HepG2 (cell line): ENCODE data around the gene RASIP1. TPM values are rescaled to one million over a fixed set of nuclear protein-coding genes. Genes with fewer than 3 reads are reported as not detected.

Experiments
- AHR ChIP-seq: IDR thresholded peaks from 2 replicates; pipeline ENCODE4 v1.6.1; 2018; ENCODE audit warnings: missing genetic modification reagents, missing compliant biosample characterization
- ESRRA ChIP-seq: sonication (generic); formaldehyde crosslinking; IDR thresholded peaks from 2 replicates; pipeline ENCODE4 v1.5.1; 2020; ENCODE audit warnings: mild to moderate bottlenecking, low read depth, missing genetic modification reagents
- FOXJ3 ChIP-seq: sonication (generic); formaldehyde crosslinking; IDR thresholded peaks from 2 replicates; pipeline ENCODE4 v1.4.0; 2020; ENCODE audit warnings: missing genetic modification reagents, mild to moderate bottlenecking, borderline replicate concordance
- FOXM1 ChIP-seq: sonication (generic); formaldehyde crosslinking; IDR thresholded peaks from 2 replicates; pipeline ENCODE4 v1.5.0; 2020; ENCODE audit warnings: missing genetic modification reagents
- HOXA5 ChIP-seq: sonication (generic); formaldehyde crosslinking; IDR thresholded peaks from 2 replicates; pipeline ENCODE4 v1.4.0; 2020; ENCODE audit warnings: missing genetic modification reagents
- IKZF4 ChIP-seq: sonication (generic); formaldehyde crosslinking; IDR thresholded peaks from 2 replicates; pipeline ENCODE4 v1.5.1; 2020; ENCODE audit warnings: borderline replicate concordance, mild to moderate bottlenecking, low read depth, missing genetic modification reagents; ENCODE audit errors: not compliant biosample characterization
- MAZ ChIP-seq, 2 experiments: sonication (generic) in 1 of 2; formaldehyde crosslinking in 1 of 2; IDR thresholded peaks; 2 replicates each; pipeline versions ENCODE4 v1.5.0 to v1.6.1; 2012 to 2020; ENCODE audit warnings: low read depth in 2 of 2, mild to moderate bottlenecking in 2 of 2, borderline replicate concordance in 1 of 2, improper control_type of control experiment in 1 of 2, low read length in 1 of 2, missing genetic modification reagents in 1 of 2, moderate library complexity in 1 of 2
- PHF20 ChIP-seq: sonication (generic); formaldehyde crosslinking; IDR thresholded peaks from 2 replicates; pipeline ENCODE4 v1.5.0; 2020; ENCODE audit warnings: mild to moderate bottlenecking, missing genetic modification reagents
- PHF8 ChIP-seq: sonication (generic); formaldehyde crosslinking; IDR thresholded peaks from 2 replicates; pipeline ENCODE4 v1.5.0; 2020; ENCODE audit warnings: missing genetic modification reagents
- TEAD2 ChIP-seq: sonication (generic); formaldehyde crosslinking; IDR thresholded peaks from 2 replicates; pipeline ENCODE4 v1.9.0; 2021; ENCODE audit warnings: missing genetic modification reagents
- ZNF264 ChIP-seq: sonication (generic); formaldehyde crosslinking; IDR thresholded peaks from 2 replicates; pipeline ENCODE4 v1.4.0; 2020; ENCODE audit warnings: missing genetic modification reagents
- ZNF30 ChIP-seq: sonication (generic); formaldehyde crosslinking; IDR thresholded peaks from 2 replicates; pipeline ENCODE4 v1.5.0; 2020; ENCODE audit warnings: mild to moderate bottlenecking, missing genetic modification reagents
- ZNF354B ChIP-seq: sonication (generic); formaldehyde crosslinking; IDR thresholded peaks from 2 replicates; pipeline ENCODE4 v1.8.0; 2022; ENCODE audit warnings: mild to moderate bottlenecking, missing genetic modification reagents
- ZNF564 ChIP-seq: sonication (generic); formaldehyde crosslinking; IDR thresholded peaks from 2 replicates; pipeline ENCODE4 v1.8.1; 2023; ENCODE audit warnings: mild to moderate bottlenecking, missing genetic modification reagents
- ZNF567 ChIP-seq: sonication (generic); formaldehyde crosslinking; IDR thresholded peaks from 2 replicates; pipeline ENCODE4 v1.8.1; 2023; ENCODE audit warnings: mild to moderate bottlenecking, missing genetic modification reagents, borderline replicate concordance
- ZNF790 ChIP-seq: sonication (generic); formaldehyde crosslinking; IDR thresholded peaks from 2 replicates; pipeline ENCODE4 v1.8.0; 2022; ENCODE audit warnings: missing genetic modification reagents, mild to moderate bottlenecking, borderline replicate concordance
- ZZZ3 ChIP-seq: sonication (generic); formaldehyde crosslinking; IDR thresholded peaks from 2 replicates; pipeline ENCODE4 v1.4.0; 2020; ENCODE audit warnings: missing genetic modification reagents, mild to moderate bottlenecking, borderline replicate concordance
- polyA plus RNA-seq, 8 experiments: library from polyadenylated mRNA; depleted of rRNA in 3 of 8; stranded (reverse) in 7 of 8; unstranded in 1 of 8; fragments of >200 nt; fragmentation: Illumina TruSeq in 4 of 8; extraction: Trizol in 4 of 8; gene quantifications; 2 replicates each; pipeline versions ENCODE4 v1.2.1 to v1.2.3, GENCODE V29; 2011 to 2016; ENCODE audit warnings: low read depth in 4 of 8, missing spikeins in 1 of 8, mixed read lengths in 1 of 8; ENCODE audit not compliant: insufficient read depth in 1 of 8
- total RNA-seq, 5 experiments: library from RNA; depleted of rRNA; stranded (reverse); fragments of >200 nt; fragmentation: Illumina TruSeq; extraction: Trizol; gene quantifications; 2 replicates each; pipeline ENCODE4 v1.2.3, GENCODE V29; 2016; ENCODE audit warnings: low read depth in 1 of 5
- TF ChIP-seq, protein P1 (sequence below): sonication (generic); formaldehyde crosslinking; IDR thresholded peaks from 2 replicates; pipeline ENCODE4 v1.4.0; 2020; ENCODE audit warnings: missing genetic modification reagents, borderline replicate concordance
- TF ChIP-seq, protein P2 (sequence below): sonication (generic); formaldehyde crosslinking; conservative IDR thresholded peaks from 2 replicates; pipeline ENCODE4 v1.4.0; 2020; ENCODE audit warnings: missing genetic modification reagents
- TF ChIP-seq, protein P3 (sequence below): IDR thresholded peaks from 2 replicates; pipeline ENCODE4 v1.6.1; 2016; ENCODE audit warnings: mild to moderate bottlenecking
- TF ChIP-seq, protein P4 (sequence below): sonication (generic); formaldehyde crosslinking; conservative IDR thresholded peaks from 2 replicates; pipeline ENCODE4 v1.8.0; 2022; ENCODE audit warnings: mild to moderate bottlenecking, moderate library complexity, missing genetic modification reagents

The RASIP1 gene
- total and polyA plus RNA-seq, 2 of the 13 experiments (the other 11 are each of a cell fraction or from before 2014, with no cell fraction given): 0.44 to 0.58 TPM

DNA sequence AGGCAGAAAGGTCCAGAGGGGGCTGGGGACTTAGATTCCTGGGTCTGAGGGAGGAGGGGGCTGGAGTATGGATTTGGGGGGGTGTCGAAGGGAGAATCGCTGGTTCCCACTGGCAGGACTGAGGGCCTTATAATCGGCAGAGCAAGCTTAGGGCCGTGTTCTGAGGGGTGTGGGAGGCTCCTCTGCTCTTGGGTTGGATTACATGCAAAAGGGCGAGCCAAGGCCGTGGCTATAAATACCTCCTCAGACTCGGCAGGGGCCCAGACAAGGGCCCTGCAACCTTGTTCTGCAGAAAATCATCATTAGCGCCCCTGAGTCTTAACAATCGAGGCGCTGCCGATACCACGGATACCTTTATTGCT lies 20.2 kb downstream of the RASIP1 start (continued):
- TF ChIP-seq ZNF354B: no peak
- TF ChIP-seq ZNF567 (CRISPR knock-in tag): no peak
- no peak for TF ChIP-seq ZNF30 (CRISPR knock-in tag)
- TF ChIP-seq HOXA5 (CRISPR knock-in tag): peak; percentile 17; the same call in 1 of the 2 replicates
- TF ChIP-seq IKZF4 (CRISPR knock-in tag): peak; percentile 22
- no peak for TF ChIP-seq AHR (CRISPR knock-in tag)
- TF ChIP-seq FOXJ3: no peak
- TF ChIP-seq FOXM1: no peak
- no peak for TF ChIP-seq ZZZ3 (CRISPR knock-in tag)
- TF ChIP-seq TEAD2 (CRISPR knock-in tag): no peak
- TF ChIP-seq ZNF564 (CRISPR knock-in tag): 0 out of 2 replicates have a peak, but pooled peaks have one; percentile 4
- TF ChIP-seq MAZ (IDR thresholded peaks at IDR 0.05; ENCODE audit: borderline replicate concordance, low read depth, low read length): no peak
- 0 out of 2 replicates have a peak, but pooled peaks have one; percentile 57 for TF ChIP-seq MAZ (CRISPR knock-in tag; IDR thresholded peaks at IDR 0.05; ENCODE audit: low read depth)
- no peak for TF ChIP-seq ESRRA (CRISPR knock-in tag)
- TF ChIP-seq PHF20 (CRISPR knock-in tag): no peak
- TF ChIP-seq, protein P1, sequence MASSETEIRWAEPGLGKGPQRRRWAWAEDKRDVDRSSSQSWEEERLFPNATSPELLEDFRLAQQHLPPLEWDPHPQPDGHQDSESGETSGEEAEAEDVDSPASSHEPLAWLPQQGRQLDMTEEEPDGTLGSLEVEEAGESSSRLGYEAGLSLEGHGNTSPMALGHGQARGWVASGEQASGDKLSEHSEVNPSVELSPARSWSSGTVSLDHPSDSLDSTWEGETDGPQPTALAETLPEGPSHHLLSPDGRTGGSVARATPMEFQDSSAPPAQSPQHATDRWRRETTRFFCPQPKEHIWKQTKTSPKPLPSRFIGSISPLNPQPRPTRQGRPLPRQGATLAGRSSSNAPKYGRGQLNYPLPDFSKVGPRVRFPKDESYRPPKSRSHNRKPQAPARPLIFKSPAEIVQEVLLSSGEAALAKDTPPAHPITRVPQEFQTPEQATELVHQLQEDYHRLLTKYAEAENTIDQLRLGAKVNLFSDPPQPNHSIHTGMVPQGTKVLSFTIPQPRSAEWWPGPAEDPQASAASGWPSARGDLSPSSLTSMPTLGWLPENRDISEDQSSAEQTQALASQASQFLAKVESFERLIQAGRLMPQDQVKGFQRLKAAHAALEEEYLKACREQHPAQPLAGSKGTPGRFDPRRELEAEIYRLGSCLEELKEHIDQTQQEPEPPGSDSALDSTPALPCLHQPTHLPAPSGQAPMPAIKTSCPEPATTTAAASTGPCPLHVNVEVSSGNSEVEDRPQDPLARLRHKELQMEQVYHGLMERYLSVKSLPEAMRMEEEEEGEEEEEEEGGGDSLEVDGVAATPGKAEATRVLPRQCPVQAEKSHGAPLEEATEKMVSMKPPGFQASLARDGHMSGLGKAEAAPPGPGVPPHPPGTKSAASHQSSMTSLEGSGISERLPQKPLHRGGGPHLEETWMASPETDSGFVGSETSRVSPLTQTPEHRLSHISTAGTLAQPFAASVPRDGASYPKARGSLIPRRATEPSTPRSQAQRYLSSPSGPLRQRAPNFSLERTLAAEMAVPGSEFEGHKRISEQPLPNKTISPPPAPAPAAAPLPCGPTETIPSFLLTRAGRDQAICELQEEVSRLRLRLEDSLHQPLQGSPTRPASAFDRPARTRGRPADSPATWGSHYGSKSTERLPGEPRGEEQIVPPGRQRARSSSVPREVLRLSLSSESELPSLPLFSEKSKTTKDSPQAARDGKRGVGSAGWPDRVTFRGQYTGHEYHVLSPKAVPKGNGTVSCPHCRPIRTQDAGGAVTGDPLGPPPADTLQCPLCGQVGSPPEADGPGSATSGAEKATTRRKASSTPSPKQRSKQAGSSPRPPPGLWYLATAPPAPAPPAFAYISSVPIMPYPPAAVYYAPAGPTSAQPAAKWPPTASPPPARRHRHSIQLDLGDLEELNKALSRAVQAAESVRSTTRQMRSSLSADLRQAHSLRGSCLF: 0 out of 2 replicates have a peak, but pooled peaks have one; percentile 18
- TF ChIP-seq, protein P2, sequence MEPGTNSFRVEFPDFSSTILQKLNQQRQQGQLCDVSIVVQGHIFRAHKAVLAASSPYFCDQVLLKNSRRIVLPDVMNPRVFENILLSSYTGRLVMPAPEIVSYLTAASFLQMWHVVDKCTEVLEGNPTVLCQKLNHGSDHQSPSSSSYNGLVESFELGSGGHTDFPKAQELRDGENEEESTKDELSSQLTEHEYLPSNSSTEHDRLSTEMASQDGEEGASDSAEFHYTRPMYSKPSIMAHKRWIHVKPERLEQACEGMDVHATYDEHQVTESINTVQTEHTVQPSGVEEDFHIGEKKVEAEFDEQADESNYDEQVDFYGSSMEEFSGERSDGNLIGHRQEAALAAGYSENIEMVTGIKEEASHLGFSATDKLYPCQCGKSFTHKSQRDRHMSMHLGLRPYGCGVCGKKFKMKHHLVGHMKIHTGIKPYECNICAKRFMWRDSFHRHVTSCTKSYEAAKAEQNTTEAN (CRISPR knock-in tag): 0 out of 2 replicates have a peak, but pooled peaks have one; percentile 57
- no peak for TF ChIP-seq PHF8 (CRISPR knock-in tag)
- no peak for TF ChIP-seq ZNF264
- TF ChIP-seq, protein P3, sequence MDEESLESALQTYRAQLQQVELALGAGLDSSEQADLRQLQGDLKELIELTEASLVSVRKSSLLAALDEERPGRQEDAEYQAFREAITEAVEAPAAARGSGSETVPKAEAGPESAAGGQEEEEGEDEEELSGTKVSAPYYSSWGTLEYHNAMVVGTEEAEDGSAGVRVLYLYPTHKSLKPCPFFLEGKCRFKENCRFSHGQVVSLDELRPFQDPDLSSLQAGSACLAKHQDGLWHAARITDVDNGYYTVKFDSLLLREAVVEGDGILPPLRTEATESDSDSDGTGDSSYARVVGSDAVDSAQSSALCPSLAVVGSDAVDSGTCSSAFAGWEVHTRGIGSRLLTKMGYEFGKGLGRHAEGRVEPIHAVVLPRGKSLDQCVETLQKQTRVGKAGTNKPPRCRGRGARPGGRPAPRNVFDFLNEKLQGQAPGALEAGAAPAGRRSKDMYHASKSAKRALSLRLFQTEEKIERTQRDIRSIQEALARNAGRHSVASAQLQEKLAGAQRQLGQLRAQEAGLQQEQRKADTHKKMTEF (CRISPR knock-in tag): no peak
- no peak for TF ChIP-seq ZNF790 (CRISPR knock-in tag)
- TF ChIP-seq, protein P4, sequence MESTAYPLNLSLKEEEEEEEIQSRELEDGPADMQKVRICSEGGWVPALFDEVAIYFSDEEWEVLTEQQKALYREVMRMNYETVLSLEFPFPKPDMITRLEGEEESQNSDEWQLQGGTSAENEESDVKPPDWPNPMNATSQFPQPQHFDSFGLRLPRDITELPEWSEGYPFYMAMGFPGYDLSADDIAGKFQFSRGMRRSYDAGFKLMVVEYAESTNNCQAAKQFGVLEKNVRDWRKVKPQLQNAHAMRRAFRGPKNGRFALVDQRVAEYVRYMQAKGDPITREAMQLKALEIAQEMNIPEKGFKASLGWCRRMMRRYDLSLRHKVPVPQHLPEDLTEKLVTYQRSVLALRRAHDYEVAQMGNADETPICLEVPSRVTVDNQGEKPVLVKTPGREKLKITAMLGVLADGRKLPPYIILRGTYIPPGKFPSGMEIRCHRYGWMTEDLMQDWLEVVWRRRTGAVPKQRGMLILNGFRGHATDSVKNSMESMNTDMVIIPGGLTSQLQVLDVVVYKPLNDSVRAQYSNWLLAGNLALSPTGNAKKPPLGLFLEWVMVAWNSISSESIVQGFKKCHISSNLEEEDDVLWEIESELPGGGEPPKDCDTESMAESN (CRISPR knock-in tag): 0 out of 2 replicates have a peak, but pooled peaks have one; percentile 2
